GM19043 (cell line): ENCODE results near the gene WDR7.

Source experiments
- ATAC-seq: cut with Tn5 transposase; IDR thresholded peaks from one replicate; pipeline ENCODE4 v1.9.1; 2021; ENCODE audit warnings: low read depth; ENCODE audit not compliant: unreplicated experiment

Gene WDR7

GRCh38 chr18:57062178-57062577 lies 411.0 kb downstream of the WDR7 start:
- no peak for ATAC-seq

- no peak for ATAC-seq
Observed at GRCh38 chr18:57062844-57063243, 411.7 kb downstream of the WDR7 start.

GRCh38 chr18:57063601-57064103 lies 412.5 kb downstream of the WDR7 start:
- ATAC-seq = no peak

GRCh38 chr18:57073501-57074187 lies 422.5 kb downstream of the WDR7 start:
- ATAC-seq = no peak

GRCh38 chr18:57075716-57076400 lies 424.7 kb downstream of the WDR7 start:
- ATAC-seq = no peak

- peak; percentile 7 for ATAC-seq
Observed at GRCh38 chr18:57077005-57077765, 426.0 kb downstream of the WDR7 start.

GRCh38 chr18:57077786-57078552 lies 426.8 kb downstream of the WDR7 start:
- ATAC-seq = peak; percentile 88

GRCh38 chr18:57078614-57079013 lies 427.5 kb downstream of the WDR7 start:
- ATAC-seq = no peak

- ATAC-seq = no peak
Observed at GRCh38 chr18:57080479-57080878, 429.3 kb downstream of the WDR7 start.

GRCh38 chr18:57081899-57082298 lies 430.7 kb downstream of the WDR7 start:
- no peak for ATAC-seq

GRCh38 chr18:57083485-57083884 lies 432.3 kb downstream of the WDR7 start:
- no peak for ATAC-seq

GRCh38 chr18:57084331-57085271 lies 433.4 kb downstream of the WDR7 start:
- peak; percentile 76 for ATAC-seq

GRCh38 chr18:57085371-57085770 lies 434.2 kb downstream of the WDR7 start:
- no peak for ATAC-seq

GRCh38 chr18:57086163-57086562 lies 435.0 kb downstream of the WDR7 start:
- no peak for ATAC-seq
